PC-3 (cell line): ENCODE measurements around the gene FILIP1L. TPM values are rescaled to one million over a fixed set of nuclear protein-coding genes. Genes with fewer than 3 reads are reported as not detected.

Experiments
- ATAC-seq: fragments of 200-7000 bp; cut with Tn5 transposase; 2 replicates; pipeline ENCODE4 v1.9.1; 2020; ENCODE audit warnings: mild to moderate bottlenecking, moderate library complexity
- BruUV-seq: library from RNA; stranded (reverse); fragments of 400-500 nt; replicated peaks from 2 replicates; lab custom pipeline; 2021; lab: Mats Ljungman, UMichigan
- CTCF ChIA-PET: fragments of 300-600 bp; sonication (Branson Sonifier 250); formaldehyde crosslinking; loops from one replicate; lab custom pipeline; 2022; ENCODE audit warnings: antibody characterized with exemption; lab: Charles Lee
- POLR2A ChIA-PET: fragments of 300-600 bp; sonication (Branson Sonifier 250); formaldehyde crosslinking; loops from one replicate; lab custom pipeline; 2022; ENCODE audit warnings: antibody characterized with exemption; ENCODE audit not compliant: unreplicated experiment; lab: Charles Lee
- DNase-seq: peaks from one replicate; pipeline ENCODE4 v3.0.0-alpha.2; 2015
- H2AFZ ChIP-seq: fragments of 300-600 bp; sonication (generic); 2 replicates; pipeline ENCODE4 v1.6.0; 2016; ENCODE audit warnings: antibody characterized with exemption, low read length
- H3F3A ChIP-seq: fragments of 300-600 bp; sonication (generic); one replicate; pipeline ENCODE4 v1.6.0; 2017; ENCODE audit warnings: antibody characterized with exemption, low read length, control low read depth, mild to moderate bottlenecking; ENCODE audit not compliant: unreplicated experiment
- H3K27ac ChIP-seq: fragments of 300-600 bp; sonication (generic); 2 replicates; pipeline ENCODE4 v1.5.1; 2016; ENCODE audit warnings: mild to moderate bottlenecking, low read length
- H3K27me3 ChIP-seq: fragments of 300-600 bp; sonication (generic); 2 replicates; pipeline ENCODE4 v1.6.1; 2016; ENCODE audit warnings: low read length, mixed read lengths
- H3K36me3 ChIP-seq: fragments of 300-600 bp; sonication (generic); 2 replicates; pipeline ENCODE4 v1.6.1; 2016; ENCODE audit warnings: low read depth, mixed run types, low read length, mixed read lengths
- H3K4me1 ChIP-seq: fragments of 300-600 bp; sonication (generic); 2 replicates; pipeline ENCODE4 v1.5.1; 2016; ENCODE audit warnings: low read length; ENCODE audit not compliant: insufficient read depth
- H3K4me2 ChIP-seq: fragments of 300-600 bp; sonication (generic); 2 replicates; pipeline ENCODE4 v1.6.0; 2016; ENCODE audit warnings: low read length
- H3K4me3 ChIP-seq: fragments of 300-600 bp; sonication (generic); 2 replicates; pipeline ENCODE4 v1.5.1; 2016; ENCODE audit warnings: mild to moderate bottlenecking, low read length, mixed read lengths
- H3K79me2 ChIP-seq: fragments of 300-600 bp; sonication (generic); 2 replicates; pipeline ENCODE4 v1.6.1; 2017; ENCODE audit warnings: low read length, mixed read lengths
- H3K9ac ChIP-seq: fragments of 300-600 bp; sonication (generic); 2 replicates; pipeline ENCODE4 v1.6.0; 2016; ENCODE audit warnings: mild to moderate bottlenecking, low read length
- H3K9me2 ChIP-seq: fragments of 300-600 bp; sonication (generic); replicated peaks from 2 replicates; pipeline ENCODE4 v1.6.1; 2016; ENCODE audit warnings: mixed run types, low read length, mixed read lengths
- H3K9me3 ChIP-seq: fragments of 300-600 bp; sonication (generic); 2 replicates; pipeline ENCODE4 v1.6.1; 2016; ENCODE audit warnings: low read length, mixed read lengths
- H4K20me1 ChIP-seq: fragments of 300-600 bp; sonication (generic); 2 replicates; pipeline ENCODE4 v1.6.1; 2016; ENCODE audit warnings: low read length, mixed read lengths
- EZH2 ChIP-seq: fragments of 300-600 bp; sonication (generic); IDR thresholded peaks from one replicate; pipeline ENCODE4 v1.6.1; 2017; ENCODE audit warnings: antibody characterized with exemption, mild to moderate bottlenecking, low read length; ENCODE audit not compliant: unreplicated experiment
- EZH2phosphoT487 ChIP-seq: fragments of 300-600 bp; sonication (generic); IDR thresholded peaks from 2 replicates; pipeline ENCODE4 v1.6.1; 2018; ENCODE audit warnings: mild to moderate bottlenecking, antibody characterized with exemption, low read length, borderline replicate concordance
- intact Hi-C: fragments of 100-400 bp; cut with micrococcal nuclease; formaldehyde crosslinking; loops from 2 replicates; pipeline ENCODE4 v1.9.0; 2023
- total RNA-seq: library from RNA; depleted of rRNA; stranded (reverse); fragments of >200 nt; gene quantifications from 2 replicates; pipeline ENCODE4 v1.2.3, GENCODE V29; 2014
- TF ChIP-seq, protein P1 (sequence below): fragments of 300-600 bp; sonication (generic); conservative IDR thresholded peaks from 2 replicates; pipeline ENCODE4 v1.5.1; 2017; ENCODE audit warnings: antibody characterized with exemption, low read depth, mild to moderate bottlenecking, low read length

Gene FILIP1L
- total RNA-seq, 1 experiment from 2014 or later, result not detected

DNA sequence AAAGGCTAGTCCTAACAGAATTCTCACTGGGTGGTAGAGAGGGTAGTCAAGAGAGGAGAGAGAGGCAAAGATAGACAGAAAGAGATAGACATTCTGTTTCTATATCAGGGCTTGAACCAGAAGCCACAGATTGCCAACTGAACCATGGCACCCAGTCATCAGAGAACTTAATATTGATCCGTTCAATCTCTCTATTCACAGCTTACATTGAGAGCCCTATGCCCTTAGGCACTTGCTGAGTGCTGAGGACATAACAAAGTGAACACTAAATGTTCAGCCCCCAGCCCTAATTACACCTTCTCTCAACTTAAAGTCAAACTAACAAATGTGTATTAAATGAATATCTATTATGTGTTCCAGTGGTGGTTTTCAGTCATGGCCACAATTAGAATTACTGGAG is 124.1 kb downstream of the FILIP1L start:
- no TSS peak for BruUV-seq
- no peaks in the 10 kb centered on the region for H3K9me2 ChIP-seq
- H3F3A ChIP-seq, result no peaks in the 10 kb centered on the region
- ChIA-PET CTCF (no interaction called here), POLR2A (no interaction called here)
- H3K27me3 ChIP-seq, result no peaks in the 10 kb centered on the region
- no peak overlapping the region for H3K4me2 ChIP-seq
- no peak overlapping the region for H2AFZ ChIP-seq
- 0 out of 2 replicates have a peak, but pooled peaks cover 12% of the 10 kb centered on the region for H3K79me2 ChIP-seq
- no peak for DNase-seq
- no peak overlapping the region for H3K27ac ChIP-seq
- no peaks in the 10 kb centered on the region for H3K9me3 ChIP-seq
- ATAC-seq, result no peak
- 0 out of 2 replicates have a peak, but pooled peaks cover 3% of the 10 kb centered on the region for H3K4me1 ChIP-seq
- TF ChIP-seq EZH2 (no peak), EZH2phosphoT487 (no peak)
- TF ChIP-seq, protein P1, sequence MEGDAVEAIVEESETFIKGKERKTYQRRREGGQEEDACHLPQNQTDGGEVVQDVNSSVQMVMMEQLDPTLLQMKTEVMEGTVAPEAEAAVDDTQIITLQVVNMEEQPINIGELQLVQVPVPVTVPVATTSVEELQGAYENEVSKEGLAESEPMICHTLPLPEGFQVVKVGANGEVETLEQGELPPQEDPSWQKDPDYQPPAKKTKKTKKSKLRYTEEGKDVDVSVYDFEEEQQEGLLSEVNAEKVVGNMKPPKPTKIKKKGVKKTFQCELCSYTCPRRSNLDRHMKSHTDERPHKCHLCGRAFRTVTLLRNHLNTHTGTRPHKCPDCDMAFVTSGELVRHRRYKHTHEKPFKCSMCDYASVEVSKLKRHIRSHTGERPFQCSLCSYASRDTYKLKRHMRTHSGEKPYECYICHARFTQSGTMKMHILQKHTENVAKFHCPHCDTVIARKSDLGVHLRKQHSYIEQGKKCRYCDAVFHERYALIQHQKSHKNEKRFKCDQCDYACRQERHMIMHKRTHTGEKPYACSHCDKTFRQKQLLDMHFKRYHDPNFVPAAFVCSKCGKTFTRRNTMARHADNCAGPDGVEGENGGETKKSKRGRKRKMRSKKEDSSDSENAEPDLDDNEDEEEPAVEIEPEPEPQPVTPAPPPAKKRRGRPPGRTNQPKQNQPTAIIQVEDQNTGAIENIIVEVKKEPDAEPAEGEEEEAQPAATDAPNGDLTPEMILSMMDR, result no peak
- H3K4me3 ChIP-seq, result no peak overlapping the region
- H3K9ac ChIP-seq, result no peak overlapping the region
- H3K36me3 ChIP-seq, result no peaks in the 10 kb centered on the region
- H4K20me1 ChIP-seq, result no peaks in the 10 kb centered on the region
- intact Hi-C loops, result no loop called here

DNA sequence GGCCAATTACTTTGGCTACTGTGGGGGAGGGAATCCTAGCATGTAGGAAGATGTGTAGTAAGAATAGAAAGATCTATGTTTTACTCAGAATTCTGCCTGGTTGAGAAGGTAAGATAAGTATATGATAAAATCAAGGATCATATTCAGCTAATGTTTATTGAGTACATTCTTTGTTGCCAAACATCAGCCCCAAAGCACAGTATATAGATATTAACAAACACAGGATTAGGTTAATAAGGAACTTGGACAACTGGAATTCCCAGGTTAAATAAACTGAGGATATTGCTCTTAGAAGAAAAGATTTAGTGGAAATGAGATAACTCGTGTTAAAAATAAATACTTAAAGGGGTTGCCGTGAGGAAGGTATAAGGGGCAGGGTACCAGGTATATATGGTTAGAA is 129.6 kb downstream of the FILIP1L start:
- no peaks in the 10 kb centered on the region for H3K9me3 ChIP-seq
- H2AFZ ChIP-seq, result no peak overlapping the region
- no peaks in the 10 kb centered on the region for H3K36me3 ChIP-seq
- POLR2A ChIA-PET, result interaction anchor here (0.6 kb wide), 1 partner anchor 48 kb away, joined by 5 read pairs; no protein-coding TSS in a partner anchor
- no TSS peak for BruUV-seq
- CTCF ChIA-PET, result no interaction called here
- H3K27ac ChIP-seq, result no peak overlapping the region
- peaks cover 7% of the 10 kb centered on the region; the same call in 1 of the 2 replicates for H3K4me1 ChIP-seq
- no peak overlapping the region for H3K4me3 ChIP-seq
- no peaks in the 10 kb centered on the region for H3K9me2 ChIP-seq
- DNase-seq (no peak), ATAC-seq (no peak)
- H3K9ac ChIP-seq, result no peak overlapping the region
- no peak overlapping the region for H3K4me2 ChIP-seq
- no peaks in the 10 kb centered on the region for H4K20me1 ChIP-seq
- no peaks in the 10 kb centered on the region for H3K27me3 ChIP-seq
- H3F3A ChIP-seq, result no peaks in the 10 kb centered on the region
- intact Hi-C loops, result no loop called here
- H3K79me2 ChIP-seq, result no peaks in the 10 kb centered on the region
- TF ChIP-seq EZH2, result no peak
- TF ChIP-seq, protein P1, result no peak

DNA sequence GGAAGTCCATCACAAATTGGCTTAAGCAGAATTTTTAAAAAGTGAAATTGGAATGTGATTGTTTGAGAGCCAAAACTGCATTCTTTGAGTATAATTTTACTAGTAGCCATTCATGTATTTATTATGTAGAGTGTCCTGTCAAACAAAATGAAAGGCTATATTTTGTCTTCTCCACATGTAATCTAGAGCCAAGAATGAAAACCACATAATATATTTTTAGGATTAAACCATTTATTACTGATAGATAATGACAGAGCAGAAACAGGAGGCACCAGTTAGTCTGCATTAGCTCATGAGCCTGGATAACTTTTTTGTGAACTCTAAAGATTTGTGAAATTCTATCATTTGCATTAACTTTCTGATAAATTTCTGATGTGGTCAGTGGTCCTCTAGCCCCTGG is 130.2 kb downstream of the FILIP1L start:
- Histone ChIP-seq H3K9me2 (no peaks in the 10 kb centered on the region), H3K4me1 (peaks cover 7% of the 10 kb centered on the region; the same call in 1 of the 2 replicates), H3K4me2 (no peak overlapping the region), H3K9ac (no peak overlapping the region), H3K27ac (no peak overlapping the region), H3K36me3 (no peaks in the 10 kb centered on the region), H3K79me2 (no peaks in the 10 kb centered on the region), H2AFZ (no peak overlapping the region), H3K4me3 (no peak overlapping the region), H3K9me3 (no peaks in the 10 kb centered on the region), H4K20me1 (no peaks in the 10 kb centered on the region), H3F3A (no peaks in the 10 kb centered on the region), H3K27me3 (no peaks in the 10 kb centered on the region)
- no peak for DNase-seq
- intact Hi-C loops, result no loop called here
- CTCF ChIA-PET, result no interaction called here
- no peak for ATAC-seq
- no TSS peak for BruUV-seq
- TF ChIP-seq, protein P1, result no peak
- TF ChIP-seq EZH2 (no peak), EZH2phosphoT487 (no peak)
- POLR2A ChIA-PET, result no interaction called here
